Activated CD8-positive, alpha-beta memory T cell treated with anti-CD3 and anti-CD28 coated beads for 4 hours (primary cell): Measurements from ENCODE around the gene ATP10A.
A peak's percentile ranks its signal among the peaks of the same experiment; 100 is the strongest.
"Not testable (repeated sequence)": the region's sequence is repeated elsewhere in the genome, so short reads cannot be mapped to it uniquely, and the experiment has no call there.

Experiments
- DNase-seq, 2 donors: peaks; one replicate each; pipeline ENCODE4 v3.0.0-alpha.2; 2020; ENCODE audit warnings: low read depth in 2 of 2

Gene ATP10A

GRCh38 chr15:25856059-25856458 is 7.1 kb downstream of the ATP10A start:
- not testable (repeated sequence) for DNase-seq

DNA sequence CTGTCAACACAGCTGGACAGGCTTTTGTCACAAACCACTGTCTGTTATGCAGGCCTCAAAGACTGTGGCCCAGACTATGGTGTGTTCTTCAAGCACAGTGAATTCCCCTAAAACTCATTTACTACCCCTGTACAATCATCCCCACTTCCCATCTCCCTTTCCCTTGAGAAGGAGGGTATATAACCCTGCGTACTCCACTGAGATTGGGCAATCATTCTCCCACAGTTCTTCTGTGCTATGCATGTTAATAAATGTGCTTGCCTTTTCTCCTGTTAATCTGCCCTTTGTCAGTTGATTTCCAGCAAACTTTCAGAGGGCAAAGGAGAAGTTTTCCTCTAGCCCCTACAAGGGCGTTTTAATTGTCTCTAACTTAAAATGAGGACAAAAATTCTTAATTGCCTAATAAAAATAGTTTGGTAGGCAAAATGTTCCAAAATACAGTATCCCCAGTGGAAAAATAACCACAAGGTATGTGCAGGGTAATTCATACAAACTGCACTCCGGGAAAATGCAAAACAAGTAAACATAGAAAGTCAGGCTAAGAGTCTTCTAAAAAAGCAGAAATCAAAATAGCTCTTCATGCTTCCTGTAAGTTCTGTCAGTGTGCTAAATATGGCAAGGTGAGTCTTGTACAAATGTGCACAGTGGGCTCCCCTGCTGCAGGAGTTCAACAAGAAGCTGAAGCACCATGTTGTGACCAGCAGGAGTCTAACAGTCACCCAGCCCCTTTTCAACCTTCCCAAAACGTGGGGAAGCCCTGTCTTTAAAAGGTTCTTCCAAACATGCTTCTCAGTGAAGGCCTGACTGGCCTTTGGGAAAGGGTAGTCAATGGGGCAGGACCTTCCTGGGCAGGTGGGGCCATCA is 10.2 kb downstream of the ATP10A start:
- no peak for DNase-seq

DNA sequence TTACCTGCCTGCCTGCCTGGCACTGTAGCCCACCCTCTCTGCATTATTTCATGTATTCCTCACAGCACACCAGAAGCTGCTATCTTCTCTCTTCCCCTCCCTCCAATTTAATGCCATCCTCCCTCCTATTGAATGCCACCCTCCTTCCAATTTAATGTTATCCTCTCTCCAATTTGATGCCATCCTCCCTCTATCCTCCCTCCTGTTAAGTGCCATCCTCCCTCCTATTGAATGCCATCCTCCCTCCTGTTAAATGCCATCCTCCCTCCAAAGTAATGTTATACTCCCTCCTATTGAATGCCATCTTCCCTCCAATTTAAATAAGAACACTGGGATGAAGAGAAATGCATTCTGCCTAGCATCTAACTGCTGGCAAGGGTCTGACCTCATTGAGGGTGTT is 11.1 kb downstream of the ATP10A start:
- no peak for DNase-seq

DNA sequence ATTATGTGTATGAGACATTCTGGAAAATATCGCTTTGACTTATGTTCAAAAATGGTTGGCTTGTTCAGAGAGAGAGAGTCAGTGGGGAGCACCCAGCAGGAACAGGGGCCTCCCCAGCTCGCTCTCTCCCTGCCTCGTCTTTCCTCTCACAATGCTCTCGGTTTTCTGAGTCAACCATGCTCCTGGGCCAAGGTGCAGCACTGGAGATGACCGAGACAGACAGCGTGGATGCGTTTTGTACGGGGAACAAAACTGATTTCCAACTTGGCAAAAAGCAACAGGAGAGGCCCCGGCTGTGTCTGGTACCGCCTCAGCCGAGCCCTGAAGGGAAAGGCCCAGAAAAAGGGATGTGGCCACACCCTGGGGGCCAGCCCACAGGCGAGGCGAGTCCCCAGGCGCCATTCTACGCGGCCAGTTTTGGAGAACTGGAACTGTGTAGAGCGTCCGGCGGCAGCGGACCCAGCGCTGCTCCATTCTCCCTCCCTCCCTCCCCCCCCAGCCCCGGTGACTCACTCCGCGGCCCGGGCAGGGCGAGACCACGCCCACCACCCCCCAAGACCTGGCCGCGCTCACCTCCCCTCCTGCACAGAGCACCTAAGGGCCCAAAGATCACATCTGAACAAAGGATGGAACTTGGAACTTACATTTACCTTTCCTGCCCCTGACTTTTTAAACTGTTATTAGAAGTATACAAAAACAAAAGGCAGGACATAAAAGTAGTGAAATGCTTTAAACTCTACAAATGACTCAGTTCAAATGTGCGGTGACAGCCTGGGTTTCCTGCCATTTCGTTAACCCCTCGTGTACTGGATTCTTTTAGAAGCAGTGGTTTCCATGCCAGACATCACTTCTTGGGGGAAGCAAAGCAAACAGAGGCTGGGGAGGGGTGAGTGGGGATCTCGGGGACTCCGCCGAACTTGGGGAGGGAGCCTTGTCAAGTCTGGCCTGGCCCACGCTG is 12.7 kb downstream of the ATP10A start:
- DNase-seq: peak in 1 of 2 donors; percentile 48

- DNase-seq: no peak
Measured at GRCh38 chr15:25849157-25849921, 13.8 kb downstream of the ATP10A start.

DNA sequence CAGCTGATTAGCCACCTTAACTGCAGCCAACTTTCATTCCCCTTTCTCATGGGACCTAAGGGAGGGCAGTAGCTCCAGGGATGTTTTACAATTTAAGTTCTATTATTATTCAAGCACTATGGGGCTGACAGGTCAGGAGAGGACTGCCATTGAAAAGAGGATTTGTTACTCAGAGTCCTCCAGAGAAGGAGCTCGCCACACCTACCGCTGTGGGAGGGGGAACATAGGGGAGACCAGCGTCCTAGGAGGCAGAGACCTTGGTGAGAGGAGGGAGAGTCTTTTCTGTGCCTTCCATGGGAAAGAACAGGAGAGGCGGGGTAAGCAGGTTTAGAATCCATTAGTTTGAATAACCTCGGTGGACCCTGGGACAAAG is 14.4 kb downstream of the ATP10A start:
- DNase-seq: no peak

DNA sequence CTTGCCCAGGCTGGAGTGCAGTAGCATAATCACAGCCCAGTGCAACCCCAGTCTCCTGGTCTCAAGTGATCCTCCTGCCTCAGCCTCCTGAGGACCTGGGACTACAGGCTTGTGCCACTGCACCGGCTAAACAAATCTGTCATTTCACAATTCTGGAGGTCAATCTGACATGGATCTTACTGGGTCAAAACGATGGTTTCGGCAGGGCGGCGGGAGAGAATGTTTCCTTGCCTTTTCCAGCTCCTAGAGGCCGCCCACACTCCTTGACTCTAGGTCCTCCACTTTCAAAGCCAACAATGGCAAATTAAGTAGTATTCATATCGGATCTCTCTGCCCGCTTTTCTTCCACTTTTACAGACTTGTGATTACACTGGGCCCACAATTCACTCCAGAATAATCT is 14.8 kb downstream of the ATP10A start:
- DNase-seq: no peak

DNA sequence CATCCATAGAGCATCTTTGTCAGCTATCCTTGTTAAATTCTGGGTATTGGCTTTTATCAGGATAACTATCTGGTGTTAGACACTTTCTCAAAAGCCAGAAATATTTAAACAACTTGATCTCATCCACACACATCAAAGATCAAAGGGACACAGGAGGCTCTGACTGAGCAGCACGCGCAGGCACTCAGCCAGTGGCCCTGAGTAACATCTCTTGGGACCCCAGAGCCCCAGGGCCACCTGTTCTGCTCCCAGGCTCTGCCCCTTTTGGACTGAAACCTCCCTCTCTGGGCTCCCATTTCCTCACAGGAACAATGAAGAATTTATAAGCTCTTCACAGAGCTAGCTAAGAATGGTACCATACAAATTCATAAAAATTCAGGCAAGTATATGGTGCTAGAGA is 16.1 kb downstream of the ATP10A start:
- DNase-seq: no peak

GRCh38 chr15:25846377-25846776 is 16.8 kb downstream of the ATP10A start:
- DNase-seq: peak in 1 of 2 donors; percentile 65

GRCh38 chr15:25844981-25845680 is 18.0 kb downstream of the ATP10A start:
- no peak for DNase-seq

GRCh38 chr15:25844542-25844941 is 18.6 kb downstream of the ATP10A start:
- DNase-seq: no peak

- DNase-seq: no peak
Measured at GRCh38 chr15:25844076-25844475, 19.1 kb downstream of the ATP10A start.

GRCh38 chr15:25839638-25840156 is 23.4 kb downstream of the ATP10A start:
- DNase-seq: no peak

- DNase-seq: no peak
Measured at GRCh38 chr15:25838871-25839195, 24.3 kb downstream of the ATP10A start.

GRCh38 chr15:25838191-25838870 is 24.8 kb downstream of the ATP10A start:
- DNase-seq: no peak

GRCh38 chr15:25832158-25832557 is 31.0 kb downstream of the ATP10A start:
- no peak for DNase-seq

- no peak for DNase-seq
Measured at GRCh38 chr15:25830844-25831451, 32.2 kb downstream of the ATP10A start.

GRCh38 chr15:25829073-25829472 is 34.1 kb downstream of the ATP10A start:
- DNase-seq: no peak

DNA sequence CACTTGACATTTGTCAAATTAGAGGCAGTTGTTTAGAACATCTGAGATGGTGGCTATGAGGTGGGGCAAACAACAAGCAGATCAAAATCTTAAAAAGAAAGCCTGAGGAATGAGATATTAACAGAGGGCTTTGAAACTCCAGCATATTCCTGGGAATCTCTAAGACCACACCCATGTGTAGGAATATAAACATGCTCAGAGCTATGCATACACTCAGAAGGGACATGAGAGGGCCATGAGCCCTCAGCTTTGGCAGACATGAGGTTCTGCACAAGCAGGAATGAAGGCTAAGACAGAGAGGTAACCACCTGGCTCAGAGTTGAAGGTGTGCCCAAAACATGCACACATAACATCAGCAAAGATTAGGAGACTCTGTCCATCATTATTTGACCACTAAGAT is 37.9 kb downstream of the ATP10A start:
- DNase-seq: no peak

- DNase-seq: no peak
Measured at GRCh38 chr15:25824618-25825017, 38.5 kb downstream of the ATP10A start.
